ENCODE results near the gene ITPR1.

Gene ITPR1

DNA sequence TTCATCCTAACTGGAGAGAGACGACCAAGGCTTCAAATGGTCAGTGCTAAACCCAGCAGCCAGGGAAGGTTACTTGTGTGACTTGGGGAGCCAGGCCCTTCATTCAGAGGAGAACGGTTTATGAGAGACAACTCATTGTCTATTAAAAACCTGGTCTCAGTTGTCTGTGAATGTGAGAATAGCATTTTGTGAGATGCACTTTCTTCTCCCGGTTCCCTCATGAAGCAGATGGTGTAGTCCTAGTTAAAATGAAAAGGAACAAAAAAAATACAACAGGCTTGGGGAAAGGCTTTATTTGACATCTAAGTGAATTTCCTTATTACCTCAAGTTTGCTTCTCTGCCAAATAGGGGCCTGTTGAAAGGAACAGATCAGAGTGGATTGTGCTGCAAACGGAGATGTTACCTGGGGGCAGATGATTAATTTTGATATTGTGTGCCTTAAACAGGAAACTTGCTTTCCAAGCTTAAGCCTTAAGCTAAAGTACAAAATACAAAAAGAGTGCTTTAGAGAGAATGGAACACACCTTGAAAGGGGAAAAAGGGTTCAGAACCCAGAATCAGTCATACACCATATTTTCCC is 283.3 kb downstream of the ITPR1 start:
- no peak for DNase-seq (ENCODE audit: low read depth in 2 of 2)

DNA sequence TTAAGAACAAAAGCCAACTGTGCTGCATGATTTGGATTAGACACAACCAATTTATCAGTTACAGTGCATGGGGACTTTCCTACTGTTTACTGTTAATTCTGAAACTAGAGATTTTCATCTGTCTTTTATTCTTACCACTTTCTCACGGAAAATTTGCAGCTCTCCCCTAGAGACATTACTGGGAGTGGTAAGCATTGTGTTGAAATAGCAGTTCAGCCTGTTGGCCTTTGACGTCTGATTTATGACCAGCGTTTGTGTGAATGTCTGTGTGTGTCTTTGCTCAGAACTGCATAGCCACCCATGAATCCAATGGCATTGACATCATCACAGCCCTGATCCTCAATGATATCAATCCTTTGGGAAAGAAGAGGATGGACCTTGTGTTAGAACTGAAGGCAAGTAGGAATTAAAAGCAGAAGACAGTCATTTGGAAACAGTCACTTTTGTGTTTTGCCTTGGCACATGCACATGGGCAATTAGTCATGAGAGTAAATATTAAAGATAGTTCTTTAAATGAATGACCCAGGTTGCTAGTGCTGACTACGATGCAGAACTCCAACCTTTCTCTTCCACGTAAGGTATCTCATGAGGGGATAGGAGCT is 283.9 kb downstream of the ITPR1 start:
- no peak for DNase-seq (ENCODE audit: low read depth in 2 of 2)

DNA sequence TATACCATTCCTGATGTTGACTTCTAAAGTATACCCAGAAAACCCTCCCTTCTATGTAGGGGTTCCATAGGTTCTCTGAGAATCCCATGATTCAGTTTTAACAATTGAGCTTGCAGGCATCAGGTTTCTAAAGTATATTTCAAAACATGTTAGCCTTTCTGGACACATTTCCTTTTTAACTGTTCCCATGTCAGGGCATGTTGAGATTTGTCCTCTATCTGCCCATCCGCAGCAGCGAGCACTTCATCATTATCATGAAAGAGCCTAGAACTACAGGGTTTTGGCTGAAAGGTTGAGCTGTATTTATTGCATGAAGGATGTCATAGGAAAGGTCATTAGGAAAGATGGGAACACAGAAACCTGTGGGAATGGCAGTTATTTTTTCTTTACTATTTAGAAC is 285.0 kb downstream of the ITPR1 start:
- no peak for DNase-seq (ENCODE audit: low read depth in 2 of 2)

DNA sequence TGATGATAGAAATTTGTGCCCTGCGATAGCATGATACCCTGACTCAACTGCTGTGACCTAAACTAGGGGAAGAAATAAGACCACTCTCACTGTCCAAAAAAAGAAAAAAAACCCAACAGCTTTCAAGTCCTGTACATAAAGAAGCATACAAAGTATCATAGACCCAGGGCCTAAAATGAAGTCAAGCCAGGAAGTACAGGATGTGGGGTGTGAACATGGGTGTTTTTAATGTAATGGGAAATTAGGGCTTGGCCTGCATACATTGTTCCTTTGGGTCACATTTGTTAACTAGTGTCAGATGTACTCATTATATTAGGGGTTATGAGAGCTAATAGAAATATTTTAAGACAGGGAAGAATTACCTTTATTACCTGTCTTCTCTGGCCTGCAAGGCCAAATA is 285.6 kb downstream of the ITPR1 start:
- DNase-seq (ENCODE audit: low read depth in 2 of 2) = no peak

DNA sequence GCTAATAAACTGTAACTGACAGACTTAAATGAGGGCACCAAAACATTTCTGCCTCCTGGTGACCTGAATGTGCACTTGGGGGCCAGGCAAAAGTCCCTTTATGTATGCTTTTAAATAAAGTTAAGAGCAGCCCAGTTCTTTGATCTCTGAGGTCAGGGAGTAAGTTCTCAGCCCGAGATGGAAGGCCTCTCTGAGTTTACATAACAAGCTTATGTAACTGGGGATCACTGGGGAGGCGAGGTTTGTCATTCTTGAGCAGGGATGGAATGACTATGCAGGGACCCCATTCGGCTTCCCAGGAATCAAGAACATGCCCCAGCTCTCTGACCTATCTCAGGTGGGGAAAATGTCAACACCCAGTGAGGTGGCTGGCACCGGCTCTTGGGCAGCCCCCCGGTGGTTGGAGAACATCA is 287.4 kb downstream of the ITPR1 start:
- no peak for DNase-seq (ENCODE audit: low read depth in 2 of 2)

DNA sequence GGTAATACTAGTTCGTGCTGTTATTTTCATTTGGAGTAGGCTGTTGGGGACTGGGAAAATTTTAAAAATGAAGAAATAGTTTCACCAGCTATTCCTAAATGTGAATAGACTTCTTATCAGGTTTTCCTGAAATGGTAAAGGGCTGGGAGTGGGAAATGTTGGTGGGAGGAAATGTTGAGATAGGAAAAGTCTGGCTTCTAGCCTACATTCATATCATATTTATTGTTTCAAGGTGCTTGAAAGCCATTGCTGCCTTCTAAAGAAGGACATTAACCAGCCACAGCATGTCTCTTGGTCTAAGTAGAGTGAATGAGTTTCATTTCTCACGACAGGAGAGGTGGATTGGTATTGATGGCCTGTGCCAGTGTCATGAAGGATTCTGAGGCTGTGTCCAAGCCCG is 288.9 kb downstream of the ITPR1 start:
- no peak for DNase-seq (ENCODE audit: low read depth in 2 of 2)

DNA sequence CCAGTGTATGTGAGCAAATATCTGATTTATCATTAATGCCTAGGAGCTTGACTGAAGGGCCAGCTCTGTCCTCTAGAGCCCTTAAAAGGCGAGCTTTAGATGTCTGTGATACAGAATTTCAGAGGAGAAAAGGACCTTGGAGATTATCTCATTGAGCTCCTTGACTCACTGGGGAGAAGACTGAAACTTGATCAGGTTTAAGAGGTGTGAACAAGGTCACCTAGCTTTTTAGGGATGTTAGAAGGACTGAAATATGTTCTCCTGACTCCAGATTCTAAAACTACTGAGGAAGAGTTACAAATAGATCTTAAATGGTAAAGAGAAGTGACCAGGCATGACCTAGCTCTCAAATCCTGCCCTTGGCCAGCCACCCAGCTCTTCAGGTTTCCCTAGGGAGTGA is 292.4 kb downstream of the ITPR1 start:
- DNase-seq (ENCODE audit: low read depth in 2 of 2) = no peak

DNA sequence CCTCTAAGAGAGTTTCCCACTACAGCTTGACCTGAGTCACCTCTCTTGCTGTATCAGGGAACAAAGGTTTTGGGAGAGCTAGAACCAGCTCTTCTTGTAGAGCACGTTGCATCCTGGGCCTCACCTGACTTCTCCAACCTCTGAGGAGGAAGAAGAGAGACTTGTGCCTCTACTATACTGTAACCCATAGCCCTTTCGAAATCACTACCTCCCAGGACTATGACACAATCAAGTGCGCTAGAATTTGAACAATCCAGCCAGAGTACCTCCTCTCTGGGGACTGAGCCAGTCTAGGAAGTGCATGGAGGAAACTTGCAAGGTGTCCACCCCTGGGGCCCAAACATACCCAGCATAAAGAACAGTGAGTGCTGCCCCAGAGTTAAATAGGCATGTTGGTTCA is 293.3 kb downstream of the ITPR1 start:
- DNase-seq (ENCODE audit: low read depth in 2 of 2) = no peak

DNA sequence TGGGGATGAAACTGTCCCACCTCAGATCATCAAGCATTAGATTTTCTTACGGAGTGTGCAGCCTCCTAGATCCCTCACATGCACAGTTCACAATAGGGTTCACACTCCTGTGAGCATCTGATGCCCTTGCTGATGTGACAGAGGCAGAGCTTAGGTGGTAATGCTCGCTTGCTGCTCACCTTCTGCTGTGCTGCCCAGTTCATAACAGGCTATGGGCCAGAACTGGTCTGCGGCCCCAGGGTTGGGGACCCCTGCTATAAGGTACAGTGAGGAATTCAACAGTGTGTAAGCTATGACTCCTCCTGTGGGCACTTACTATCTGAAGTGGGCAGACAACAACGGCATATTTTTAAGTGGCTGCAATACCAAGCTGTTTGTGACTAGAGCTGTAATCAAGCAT is 298.2 kb downstream of the ITPR1 start:
- no peak for DNase-seq (ENCODE audit: low read depth in 2 of 2)

DNA sequence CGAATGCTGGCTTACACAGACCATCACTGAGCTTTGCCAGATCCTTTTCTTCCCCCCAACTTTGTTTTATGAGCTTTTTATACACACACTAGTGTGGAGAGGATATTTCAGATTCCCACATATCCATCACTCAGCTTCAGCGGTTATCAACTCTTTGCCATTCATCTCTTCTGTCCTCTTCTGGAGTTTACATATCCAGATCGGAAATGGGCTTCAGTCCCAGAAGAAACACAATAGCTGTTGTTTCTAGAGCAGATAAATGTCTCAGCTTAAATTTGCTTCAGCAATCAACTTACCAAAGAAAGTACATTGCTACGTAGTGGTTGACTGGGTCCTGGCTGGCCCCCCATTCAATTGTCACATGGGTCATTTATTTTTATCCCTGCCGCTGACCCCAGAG is 300.2 kb downstream of the ITPR1 start:
- DNase-seq (ENCODE audit: low read depth in 2 of 2) = no peak

DNA sequence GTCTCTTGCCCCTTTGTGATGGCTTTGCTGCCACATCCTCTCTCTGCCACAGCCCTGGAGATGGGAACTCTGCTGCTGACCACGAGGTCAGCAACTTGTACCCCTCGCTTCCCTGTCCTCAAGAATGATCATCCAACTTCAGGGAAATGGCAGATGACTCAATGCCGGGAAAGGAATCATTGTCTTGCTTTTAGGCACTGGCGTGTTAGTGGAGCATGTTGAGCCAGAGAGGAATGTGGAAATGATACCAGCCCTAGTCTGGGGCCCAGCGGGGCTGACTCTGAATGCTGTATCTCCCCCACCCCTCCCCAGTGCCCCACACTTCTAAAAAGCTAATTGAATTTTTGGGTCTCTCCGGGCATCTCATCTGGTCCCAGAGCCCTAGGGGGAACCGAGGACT is 301.2 kb downstream of the ITPR1 start:
- DNase-seq (ENCODE audit: low read depth in 2 of 2) = no peak

DNA sequence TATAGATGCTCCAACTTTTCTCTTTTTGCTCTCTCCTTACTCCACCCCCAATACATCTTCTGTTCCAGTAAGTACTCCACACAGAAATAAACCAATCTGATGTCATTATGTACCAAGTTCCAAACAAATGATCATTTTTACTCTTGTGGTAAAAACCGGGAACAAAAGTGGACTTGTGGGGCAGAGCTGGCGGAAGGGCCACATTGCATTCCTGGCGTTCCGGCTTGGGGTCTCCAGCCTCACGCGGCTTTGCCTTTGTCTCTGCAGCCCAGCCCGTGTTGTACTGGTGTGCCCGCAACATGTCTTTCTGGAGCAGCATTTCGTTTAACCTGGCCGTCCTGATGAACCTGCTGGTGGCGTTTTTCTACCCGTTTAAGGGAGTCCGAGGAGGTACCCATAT is 301.6 kb downstream of the ITPR1 start:
- no peak for DNase-seq (ENCODE audit: low read depth in 2 of 2)

DNA sequence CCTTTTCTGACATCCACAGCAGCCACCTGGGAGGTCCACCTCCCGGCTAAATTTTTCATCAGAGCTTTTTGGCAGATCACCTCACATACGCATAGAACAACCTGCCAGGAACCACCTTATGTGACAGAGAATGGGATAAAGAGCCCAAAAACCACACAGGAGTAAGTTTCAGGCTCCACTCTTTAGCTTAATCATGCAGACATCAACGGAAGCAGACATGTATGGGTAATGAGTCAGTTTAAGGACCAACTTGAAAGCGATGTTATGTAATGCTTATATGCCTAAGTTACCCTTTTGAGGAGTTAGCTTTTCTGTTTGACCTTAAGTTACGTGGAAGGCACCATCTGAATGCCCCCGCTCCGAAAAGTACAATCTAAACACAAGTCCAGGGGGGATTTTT is 302.8 kb downstream of the ITPR1 start:
- no peak for DNase-seq (ENCODE audit: low read depth in 2 of 2)

DNA sequence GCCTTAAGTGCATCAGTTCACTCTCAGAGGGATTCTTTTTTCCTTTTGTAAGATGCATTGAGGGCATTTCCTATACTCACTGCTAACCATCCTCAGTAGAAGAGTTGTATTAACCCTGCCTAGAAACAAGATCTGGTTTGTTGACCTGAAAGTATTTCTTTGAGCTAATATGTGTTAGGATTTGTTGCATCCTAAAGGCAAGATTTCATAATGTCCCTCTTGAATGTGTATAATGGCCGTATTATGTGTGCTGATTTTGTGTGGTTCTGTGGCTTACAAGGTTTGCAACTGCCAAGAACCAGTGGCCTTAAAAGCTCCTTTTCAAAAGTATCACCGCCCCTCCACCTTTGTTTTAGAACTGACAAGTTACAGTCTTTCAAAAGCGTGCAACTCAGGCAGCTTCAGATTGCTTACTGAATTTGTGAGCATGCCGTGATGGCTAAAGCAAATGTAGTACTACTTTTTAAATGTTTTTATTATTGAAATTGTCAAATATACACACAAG is 304.1 kb downstream of the ITPR1 start:
- no peak for DNase-seq (ENCODE audit: low read depth in 2 of 2)

DNA sequence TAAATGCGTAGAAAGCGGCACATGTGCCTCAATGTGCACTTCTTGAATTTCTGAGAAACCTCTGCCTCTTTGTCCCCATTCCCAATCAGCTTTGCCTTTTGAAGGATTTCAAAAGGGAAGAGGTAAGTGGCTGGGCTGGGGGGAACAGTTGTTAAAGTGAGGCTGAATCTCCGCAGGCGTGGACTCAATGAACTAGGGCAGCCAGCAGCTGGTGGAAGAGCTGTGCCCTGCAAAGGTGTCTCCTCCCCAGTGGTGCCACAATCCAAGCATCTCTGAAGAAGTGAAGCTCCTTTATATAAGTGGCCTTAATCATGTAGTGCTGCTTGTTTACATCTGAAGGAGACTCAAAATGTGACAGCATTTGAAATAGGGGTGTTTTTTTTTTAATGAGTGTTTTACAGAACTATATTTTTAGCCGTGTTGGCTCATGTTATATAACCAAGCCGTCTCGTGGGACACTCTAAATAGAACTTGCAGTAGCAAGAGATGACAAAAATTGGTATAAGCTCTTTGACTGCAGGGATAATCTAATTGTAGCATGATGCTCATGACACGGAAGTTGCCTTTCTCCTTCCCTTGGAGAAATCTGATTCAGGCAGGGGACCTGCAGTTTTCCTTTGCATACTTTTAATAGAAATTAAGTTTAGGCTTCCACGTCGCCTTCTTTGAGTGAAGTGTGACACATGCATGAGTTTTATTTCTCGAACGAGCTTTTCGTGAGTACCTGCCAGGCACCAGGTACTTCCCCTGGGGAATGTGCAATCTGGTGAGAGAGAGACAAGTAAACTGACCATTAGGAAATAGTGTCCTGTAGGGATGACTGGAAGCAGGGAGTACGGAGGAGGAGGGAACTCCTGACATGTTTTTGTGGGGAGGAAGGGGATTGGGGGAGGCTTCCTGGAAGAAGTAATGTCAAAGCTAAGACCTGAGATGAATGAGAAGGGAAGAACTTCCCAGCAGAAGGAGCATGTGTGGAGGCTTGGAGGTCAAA is 306.4 kb downstream of the ITPR1 start:
- DNase-seq (ENCODE audit: low read depth in 2 of 2) = no peak

DNA sequence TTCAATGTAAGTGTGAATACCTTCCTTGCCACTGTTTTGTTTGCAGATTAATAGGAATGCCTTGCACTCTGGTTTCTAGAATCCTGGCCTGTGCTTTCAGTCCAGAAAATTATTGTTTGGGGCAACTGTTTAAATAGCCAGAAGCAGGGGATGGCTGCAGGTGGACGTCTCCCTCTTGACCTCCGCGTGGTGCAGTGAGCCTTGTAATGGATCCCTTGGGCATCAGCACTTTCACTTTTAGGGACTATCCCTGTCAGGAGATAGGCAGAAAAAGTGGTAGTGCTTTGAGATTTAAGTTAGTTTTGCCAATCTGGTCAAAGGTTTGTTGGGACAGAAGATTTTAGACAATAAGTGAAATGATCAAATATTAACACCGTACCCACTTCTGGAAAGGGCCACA is 307.4 kb downstream of the ITPR1 start:
- DNase-seq (ENCODE audit: low read depth in 2 of 2) = no peak

DNA sequence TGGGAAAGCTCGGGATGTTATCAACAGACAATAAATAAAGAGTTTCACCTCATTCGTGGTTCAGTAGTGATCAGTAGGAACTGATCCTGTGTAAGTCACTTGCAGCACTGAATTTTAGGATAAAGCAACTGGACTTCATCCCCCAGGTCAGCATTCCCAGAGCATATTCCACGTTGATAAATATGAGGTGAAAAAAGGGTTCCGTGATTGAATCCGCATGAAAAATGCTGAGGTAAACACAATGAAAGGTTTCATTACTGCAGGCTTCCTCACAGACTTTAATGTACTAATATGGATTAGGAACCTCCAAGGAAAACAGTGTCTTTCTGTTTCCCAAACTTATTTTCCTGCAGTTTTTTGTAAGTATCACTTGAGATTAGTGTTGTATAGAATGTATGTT is 308.7 kb downstream of the ITPR1 start:
- DNase-seq (ENCODE audit: low read depth in 2 of 2) = no peak

DNA sequence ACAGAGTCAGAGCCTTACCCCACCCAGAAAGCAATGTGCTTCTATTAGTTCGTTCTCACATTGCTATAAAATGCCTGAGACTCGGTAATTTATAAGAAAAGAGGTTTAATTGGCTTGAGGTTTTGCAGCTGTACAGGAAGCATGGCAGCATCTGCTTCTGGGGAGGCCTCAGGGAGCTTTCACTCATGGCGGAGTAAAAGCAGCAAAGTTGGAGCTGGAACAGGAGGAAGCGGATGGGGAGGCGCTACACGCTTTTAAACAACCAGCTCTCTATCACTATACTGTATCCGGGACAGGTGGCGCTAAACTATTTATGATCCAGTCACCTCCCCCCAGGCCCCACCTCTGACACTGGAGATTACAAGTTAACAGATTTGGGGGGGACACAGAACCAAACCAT is 309.8 kb downstream of the ITPR1 start:
- no peak for DNase-seq (ENCODE audit: low read depth in 2 of 2)

DNA sequence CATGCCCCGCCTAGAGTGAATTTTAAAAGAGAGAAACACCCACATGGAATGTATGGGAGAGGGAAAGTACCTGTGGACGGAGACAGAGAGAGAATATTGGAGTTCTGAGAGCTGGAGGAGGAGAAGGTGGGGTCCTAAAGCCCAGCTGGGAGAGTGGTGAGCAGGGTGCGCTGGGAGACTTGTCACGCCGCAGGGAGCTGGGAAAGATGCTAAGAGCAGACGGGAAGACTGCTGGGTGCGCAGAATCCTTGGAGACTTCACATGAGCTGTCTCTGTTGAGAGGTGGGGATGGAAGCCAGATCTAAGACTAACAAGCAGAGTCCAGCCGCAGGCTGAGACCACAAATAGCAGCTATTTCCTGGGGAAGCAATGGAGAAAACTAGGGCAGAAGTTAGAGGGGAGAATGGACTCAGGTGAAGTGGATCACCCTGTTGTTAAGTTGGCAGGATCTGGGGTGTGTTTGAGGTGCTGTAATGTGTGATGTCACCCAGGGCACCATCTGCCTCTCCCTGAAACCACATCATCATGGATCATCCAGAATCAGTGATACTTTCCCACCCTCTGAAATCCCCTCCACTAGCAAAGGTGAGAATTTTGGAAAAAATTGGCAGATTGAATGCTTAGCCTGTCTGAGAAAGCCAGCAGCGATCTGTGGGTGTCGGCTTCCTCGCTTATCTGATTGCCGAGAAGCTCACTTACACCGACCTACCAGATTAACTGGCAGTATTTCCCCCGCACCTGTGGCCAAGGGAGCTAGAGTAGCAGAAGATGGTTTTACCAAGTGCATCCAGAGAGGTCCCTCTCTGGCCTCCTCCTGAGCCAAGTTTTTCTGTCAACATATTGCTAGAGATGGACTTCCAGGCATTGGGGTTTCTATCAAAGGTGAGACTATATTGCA is 311.3 kb downstream of the ITPR1 start:
- DNase-seq (ENCODE audit: low read depth in 2 of 2) = no peak

DNA sequence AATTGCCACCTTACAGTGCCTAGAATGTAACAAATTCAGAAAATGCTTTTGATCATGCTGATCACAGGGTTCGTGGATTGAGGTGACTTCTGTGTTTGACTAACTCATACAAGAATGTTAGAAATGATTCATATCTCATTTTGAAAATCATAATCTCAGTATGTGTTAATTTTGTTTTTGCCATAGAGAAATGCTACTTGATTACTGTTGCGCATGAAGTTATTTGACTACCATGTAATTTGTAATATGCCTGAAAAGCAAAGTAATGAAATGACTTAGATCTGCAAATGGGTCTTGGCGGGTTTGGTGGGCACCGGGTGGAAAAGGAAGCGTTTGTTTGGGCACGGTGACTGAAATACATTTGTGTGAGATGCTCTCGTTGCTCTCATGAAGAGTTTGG is 312.5 kb downstream of the ITPR1 start:
- DNase-seq (ENCODE audit: low read depth in 2 of 2) = no peak

DNA sequence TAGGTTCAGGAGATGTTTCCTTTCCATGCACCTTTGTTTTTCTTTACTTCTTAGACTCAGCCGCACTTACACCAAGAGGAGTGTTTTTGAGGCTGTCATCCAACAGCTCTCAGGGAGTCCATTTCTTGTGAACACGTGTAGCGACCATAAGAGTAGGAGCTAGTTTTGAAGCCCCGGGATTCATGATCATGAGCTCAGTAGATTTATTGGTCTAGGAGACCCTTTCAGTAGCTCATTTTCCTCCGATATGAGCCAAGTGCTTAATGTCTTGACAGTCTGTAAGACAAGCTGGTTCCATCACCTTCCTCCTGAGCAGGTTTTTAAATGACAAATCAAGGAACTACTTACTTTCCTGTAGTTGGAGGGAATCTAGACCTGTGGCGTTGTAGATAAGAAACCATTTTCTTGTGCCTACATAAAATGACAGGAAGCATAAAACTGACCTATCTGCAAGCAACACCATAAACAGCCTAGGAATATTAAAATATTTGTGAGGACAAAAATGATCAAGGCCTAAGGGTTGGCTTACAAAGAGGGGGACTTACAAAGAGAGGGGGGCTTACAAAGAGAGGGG is 313.5 kb downstream of the ITPR1 start:
- DNase-seq (ENCODE audit: low read depth in 2 of 2) = no peak

Measured in stimulated activated CD4-positive, alpha-beta T cell treated with anti-CD3 and anti-CD28 coated beads, Interleukin-1b, Interleukin-23, amount 100 ng/mL, for 1 hour (primary cell).